ENCODE measurements around the gene TIE1. TPM values are rescaled to one million over a fixed set of nuclear protein-coding genes. Genes with fewer than 3 reads are reported as not detected.

TIE1 gene
- total RNA-seq, 1 donor from 2014 or later: 49.6 TPM

- Histone ChIP-seq H3K36me3 (ENCODE audit: control insufficient read depth in 3 of 3, insufficient read depth in 3 of 3, low read length in 3 of 3) (peaks cover 0 to 7% (median 2%) of the 10 kb centered on the region in 3 donors), H3K27ac (ENCODE audit: low read depth, low read length) (no peak overlapping the region), H3K4me3 (ENCODE audit: low read length in 3 of 3) (no peak overlapping the region), H3K9ac (ENCODE audit: low read depth in 1 of 3, low read length in 3 of 3) (no peak overlapping the region), H3K27me3 (ENCODE audit: control insufficient read depth in 3 of 3, insufficient read depth in 3 of 3, low read length in 3 of 3) (no peaks in the 10 kb centered on the region), H3K9me3 (ENCODE audit: control insufficient read depth in 3 of 3, low read length in 3 of 3) (no peaks in the 10 kb centered on the region), H3K4me1 (ENCODE audit: control insufficient read depth in 3 of 3, insufficient read depth in 3 of 3, low read length in 3 of 3) (no peaks in the 10 kb centered on the region)
These were observed 17.2 kb downstream of the TIE1 start for GRCh38 chr1:43317817-43318471.

DNA sequence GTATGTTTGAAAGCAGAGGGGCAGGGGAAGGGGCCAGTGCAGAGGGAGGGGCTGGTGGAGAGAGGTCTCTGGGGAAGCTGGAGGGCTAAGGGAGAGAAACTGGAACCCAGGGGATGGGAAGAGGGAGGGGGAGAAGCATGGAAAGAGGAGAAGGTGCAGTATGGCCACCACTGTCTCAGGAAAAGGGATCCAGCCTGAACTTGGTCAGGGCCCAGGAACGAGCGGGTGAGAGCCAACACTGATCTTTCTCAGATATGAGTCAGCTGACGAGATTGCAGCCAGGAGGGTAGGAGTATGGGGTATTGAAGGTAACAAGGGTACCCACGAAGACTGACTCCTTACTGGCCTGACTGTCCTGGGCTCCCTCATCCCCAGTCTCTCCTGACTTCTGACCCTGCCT, 18.0 kb downstream of the TIE1 start:
- no peak overlapping the region for H3K27ac ChIP-seq (ENCODE audit: low read depth, low read length)
- H3K4me3 ChIP-seq (ENCODE audit: low read length in 3 of 3): no peak overlapping the region
- no peaks in the 10 kb centered on the region for H3K27me3 ChIP-seq (ENCODE audit: control insufficient read depth in 3 of 3, insufficient read depth in 3 of 3, low read length in 3 of 3)
- no peaks in the 10 kb centered on the region for H3K9me3 ChIP-seq (ENCODE audit: control insufficient read depth in 3 of 3, low read length in 3 of 3)
- H3K36me3 ChIP-seq (ENCODE audit: control insufficient read depth in 3 of 3, insufficient read depth in 3 of 3, low read length in 3 of 3): peaks cover 0 to 10% (median 2%) of the 10 kb centered on the region in 3 donors
- H3K4me1 ChIP-seq (ENCODE audit: control insufficient read depth in 3 of 3, insufficient read depth in 3 of 3, low read length in 3 of 3): no peaks in the 10 kb centered on the region
- H3K9ac ChIP-seq (ENCODE audit: low read depth in 1 of 3, low read length in 3 of 3): no peak overlapping the region

DNA sequence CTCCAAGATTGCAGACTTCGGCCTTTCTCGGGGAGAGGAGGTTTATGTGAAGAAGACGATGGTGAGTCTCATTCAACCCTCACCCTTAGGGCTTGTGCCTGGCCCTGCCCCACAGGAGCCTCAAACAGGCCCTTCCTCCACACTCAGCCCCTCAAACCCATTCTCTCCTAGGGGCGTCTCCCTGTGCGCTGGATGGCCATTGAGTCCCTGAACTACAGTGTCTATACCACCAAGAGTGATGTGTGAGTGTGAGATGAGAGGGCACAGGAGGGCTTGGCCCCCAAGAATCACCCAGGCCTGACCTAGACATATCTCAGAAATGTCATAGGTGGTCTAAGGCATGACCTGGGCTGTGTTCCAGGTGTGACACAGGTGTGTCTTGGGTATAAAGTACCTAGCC, 18.5 kb downstream of the TIE1 start:
- H3K4me1 ChIP-seq (ENCODE audit: control insufficient read depth in 3 of 3, insufficient read depth in 3 of 3, low read length in 3 of 3): no peaks in the 10 kb centered on the region
- H3K9ac ChIP-seq (ENCODE audit: low read depth in 1 of 3, low read length in 3 of 3): no peak overlapping the region
- H3K4me3 ChIP-seq (ENCODE audit: low read length in 3 of 3): no peak overlapping the region
- H3K27ac ChIP-seq (ENCODE audit: low read depth, low read length): no peak overlapping the region
- H3K36me3 ChIP-seq (ENCODE audit: control insufficient read depth in 3 of 3, insufficient read depth in 3 of 3, low read length in 3 of 3): peaks cover 0 to 10% (median 2%) of the 10 kb centered on the region in 3 donors
- H3K9me3 ChIP-seq (ENCODE audit: control insufficient read depth in 3 of 3, low read length in 3 of 3): no peaks in the 10 kb centered on the region
- no peaks in the 10 kb centered on the region for H3K27me3 ChIP-seq (ENCODE audit: control insufficient read depth in 3 of 3, insufficient read depth in 3 of 3, low read length in 3 of 3)

GRCh38 chr1:43319766-43320165, 19.0 kb downstream of the TIE1 start:
- Histone ChIP-seq H3K9me3 (ENCODE audit: control insufficient read depth in 3 of 3, low read length in 3 of 3) (no peaks in the 10 kb centered on the region), H3K27ac (ENCODE audit: low read depth, low read length) (no peak overlapping the region), H3K27me3 (ENCODE audit: control insufficient read depth in 3 of 3, insufficient read depth in 3 of 3, low read length in 3 of 3) (no peaks in the 10 kb centered on the region), H3K9ac (ENCODE audit: low read depth in 1 of 3, low read length in 3 of 3) (no peak overlapping the region), H3K36me3 (ENCODE audit: control insufficient read depth in 3 of 3, insufficient read depth in 3 of 3, low read length in 3 of 3) (peaks cover 0 to 10% (median 2%) of the 10 kb centered on the region in 3 donors), H3K4me1 (ENCODE audit: control insufficient read depth in 3 of 3, insufficient read depth in 3 of 3, low read length in 3 of 3) (no peaks in the 10 kb centered on the region), H3K4me3 (ENCODE audit: low read length in 3 of 3) (no peak overlapping the region)

- Histone ChIP-seq H3K4me1 (ENCODE audit: control insufficient read depth in 3 of 3, insufficient read depth in 3 of 3, low read length in 3 of 3) (no peaks in the 10 kb centered on the region), H3K9ac (ENCODE audit: low read depth in 1 of 3, low read length in 3 of 3) (no peak overlapping the region), H3K27ac (ENCODE audit: low read depth, low read length) (no peak overlapping the region), H3K27me3 (ENCODE audit: control insufficient read depth in 3 of 3, insufficient read depth in 3 of 3, low read length in 3 of 3) (no peaks in the 10 kb centered on the region), H3K9me3 (ENCODE audit: control insufficient read depth in 3 of 3, low read length in 3 of 3) (no peaks in the 10 kb centered on the region), H3K4me3 (ENCODE audit: low read length in 3 of 3) (no peak overlapping the region), H3K36me3 (ENCODE audit: control insufficient read depth in 3 of 3, insufficient read depth in 3 of 3, low read length in 3 of 3) (peaks cover 0 to 10% (median 2%) of the 10 kb centered on the region in 3 donors)
These were observed 20.6 kb downstream of the TIE1 start for GRCh38 chr1:43321331-43321891.

DNA sequence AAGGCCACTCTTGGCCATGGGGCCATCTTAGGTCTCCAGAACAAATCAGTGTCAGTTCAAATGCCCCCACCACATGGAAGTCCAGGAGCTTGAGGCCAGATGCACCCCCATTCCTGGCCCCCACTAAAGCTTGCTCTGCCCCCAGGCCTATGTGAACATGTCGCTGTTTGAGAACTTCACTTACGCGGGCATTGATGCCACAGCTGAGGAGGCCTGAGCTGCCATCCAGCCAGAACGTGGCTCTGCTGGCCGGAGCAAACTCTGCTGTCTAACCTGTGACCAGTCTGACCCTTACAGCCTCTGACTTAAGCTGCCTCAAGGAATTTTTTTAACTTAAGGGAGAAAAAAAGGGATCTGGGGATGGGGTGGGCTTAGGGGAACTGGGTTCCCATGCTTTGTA, 21.7 kb downstream of the TIE1 start:
- Histone ChIP-seq H3K27ac (ENCODE audit: low read depth, low read length) (no peak overlapping the region), H3K36me3 (ENCODE audit: control insufficient read depth in 3 of 3, insufficient read depth in 3 of 3, low read length in 3 of 3) (peaks cover 0 to 10% (median 2%) of the 10 kb centered on the region in 3 donors), H3K9ac (ENCODE audit: low read depth in 1 of 3, low read length in 3 of 3) (no peak overlapping the region), H3K4me1 (ENCODE audit: control insufficient read depth in 3 of 3, insufficient read depth in 3 of 3, low read length in 3 of 3) (no peaks in the 10 kb centered on the region), H3K4me3 (ENCODE audit: low read length in 3 of 3) (no peak overlapping the region), H3K9me3 (ENCODE audit: control insufficient read depth in 3 of 3, low read length in 3 of 3) (no peaks in the 10 kb centered on the region), H3K27me3 (ENCODE audit: control insufficient read depth in 3 of 3, insufficient read depth in 3 of 3, low read length in 3 of 3) (no peaks in the 10 kb centered on the region)

- no peak overlapping the region for H3K9ac ChIP-seq (ENCODE audit: low read depth in 1 of 3, low read length in 3 of 3)
- no peak overlapping the region for H3K27ac ChIP-seq (ENCODE audit: low read depth, low read length)
- H3K4me1 ChIP-seq (ENCODE audit: control insufficient read depth in 3 of 3, insufficient read depth in 3 of 3, low read length in 3 of 3): peaks cover 0 to 2% (median 1%) of the 10 kb centered on the region in 3 donors
- no peaks in the 10 kb centered on the region for H3K9me3 ChIP-seq (ENCODE audit: control insufficient read depth in 3 of 3, low read length in 3 of 3)
- H3K4me3 ChIP-seq (ENCODE audit: low read length in 3 of 3): no peak overlapping the region
- H3K36me3 ChIP-seq (ENCODE audit: control insufficient read depth in 3 of 3, insufficient read depth in 3 of 3, low read length in 3 of 3): peaks cover 0 to 4% (median 2%) of the 10 kb centered on the region in 3 donors
- no peaks in the 10 kb centered on the region for H3K27me3 ChIP-seq (ENCODE audit: control insufficient read depth in 3 of 3, insufficient read depth in 3 of 3, low read length in 3 of 3)
These were observed 24.0 kb downstream of the TIE1 start for GRCh38 chr1:43324810-43325209.

- no peaks in the 10 kb centered on the region for H3K9me3 ChIP-seq (ENCODE audit: control insufficient read depth in 3 of 3, low read length in 3 of 3)
- no peak overlapping the region for H3K4me3 ChIP-seq (ENCODE audit: low read length in 3 of 3)
- no peak overlapping the region for H3K9ac ChIP-seq (ENCODE audit: low read depth in 1 of 3, low read length in 3 of 3)
- peaks cover 0 to 4% (median 2%) of the 10 kb centered on the region in 3 donors for H3K36me3 ChIP-seq (ENCODE audit: control insufficient read depth in 3 of 3, insufficient read depth in 3 of 3, low read length in 3 of 3)
- H3K4me1 ChIP-seq (ENCODE audit: control insufficient read depth in 3 of 3, insufficient read depth in 3 of 3, low read length in 3 of 3): peaks cover 0 to 7% (median 5%) of the 10 kb centered on the region in 3 donors
- H3K27me3 ChIP-seq (ENCODE audit: control insufficient read depth in 3 of 3, insufficient read depth in 3 of 3, low read length in 3 of 3): no peaks in the 10 kb centered on the region
- no peak overlapping the region for H3K27ac ChIP-seq (ENCODE audit: low read depth, low read length)
These were observed 24.6 kb downstream of the TIE1 start for GRCh38 chr1:43325381-43325780.

DNA sequence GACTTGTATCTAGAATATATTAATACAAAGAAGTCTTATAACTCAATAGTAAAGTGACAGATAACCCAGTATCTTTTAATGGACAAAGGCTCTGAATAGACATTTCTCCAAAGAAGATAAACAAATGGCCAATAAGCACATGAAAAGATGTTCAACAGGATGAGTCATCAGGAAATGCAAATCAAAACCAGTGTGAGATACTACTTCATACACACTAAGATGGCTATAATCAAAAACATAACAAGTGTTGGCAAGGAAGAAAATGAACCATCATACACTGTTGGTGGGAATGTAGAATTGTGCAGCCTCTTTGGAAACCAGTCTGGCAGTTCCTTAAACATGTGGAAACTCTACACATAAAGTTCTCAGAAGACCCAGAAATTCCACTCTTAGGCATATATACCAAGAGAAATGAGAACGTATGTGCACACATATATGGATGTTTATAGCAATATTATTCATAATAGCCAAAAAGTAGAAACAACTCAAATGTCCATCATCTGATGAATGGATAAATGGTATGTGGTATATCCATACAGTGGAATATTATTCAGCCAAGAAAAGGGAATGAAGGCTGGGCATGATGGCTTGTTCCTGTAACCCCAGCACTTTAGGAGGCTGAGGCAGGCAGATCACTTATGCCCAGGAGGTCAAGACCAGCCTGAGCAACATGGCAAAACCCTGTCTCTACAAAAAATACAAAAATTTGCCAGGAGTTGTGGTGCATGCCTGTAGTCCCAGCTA, 26.9 kb downstream of the TIE1 start:
- Histone ChIP-seq H3K27ac (ENCODE audit: low read depth, low read length) (no peak overlapping the region), H3K9me3 (ENCODE audit: control insufficient read depth in 3 of 3, low read length in 3 of 3) (no peaks in the 10 kb centered on the region), H3K9ac (ENCODE audit: low read depth in 1 of 3, low read length in 3 of 3) (no peak overlapping the region), H3K36me3 (ENCODE audit: control insufficient read depth in 3 of 3, insufficient read depth in 3 of 3, low read length in 3 of 3) (peaks cover 0 to 4% (median 0%) of the 10 kb centered on the region in 3 donors), H3K27me3 (ENCODE audit: control insufficient read depth in 3 of 3, insufficient read depth in 3 of 3, low read length in 3 of 3) (no peaks in the 10 kb centered on the region), H3K4me1 (ENCODE audit: control insufficient read depth in 3 of 3, insufficient read depth in 3 of 3, low read length in 3 of 3) (peaks cover 0 to 9% (median 5%) of the 10 kb centered on the region in 3 donors), H3K4me3 (ENCODE audit: low read length in 3 of 3) (no peak overlapping the region)
